GM18502 (cell line): Measurements from ENCODE around the gene MYNN.
A peak's percentile ranks its signal among the peaks of the same experiment; 100 is the strongest.
"Not testable (repeated sequence)": the region's sequence is repeated elsewhere in the genome, so short reads cannot be mapped to it uniquely, and the experiment has no call there.

Experiments used
- ATAC-seq: cut with Tn5 transposase; IDR thresholded peaks from one replicate; pipeline ENCODE4 v1.9.1; 2021; ENCODE audit warnings: mild to moderate bottlenecking; ENCODE audit not compliant: unreplicated experiment, poor library complexity

Gene MYNN

GRCh38 chr3:169772897-169773816, at the start of gene MYNN:
Gene MYNN (plus strand): TSS chr3:169773396. CDS start chr3:169774296, 900 bp downstream.
- peak; percentile 83 for ATAC-seq

- ATAC-seq = not testable (repeated sequence)
Observed at GRCh38 chr3:169731857-169732256, 41.3 kb upstream of the MYNN start.

GRCh38 chr3:169739067-169739466, 34.1 kb upstream of the MYNN start:
- no peak for ATAC-seq

- ATAC-seq = no peak
Observed at GRCh38 chr3:169744366-169745054, 28.7 kb upstream of the MYNN start.

GRCh38 chr3:169746924-169747323, 26.3 kb upstream of the MYNN start:
- no peak for ATAC-seq

GRCh38 chr3:169748670-169749069, 24.5 kb upstream of the MYNN start:
- peak; percentile 51 for ATAC-seq

- ATAC-seq = peak; percentile 41
Observed at GRCh38 chr3:169750665-169751064, 22.5 kb upstream of the MYNN start.

GRCh38 chr3:169751875-169752274, 21.3 kb upstream of the MYNN start:
- ATAC-seq = no peak

- ATAC-seq = no peak
Observed at GRCh38 chr3:169754711-169755110, 18.5 kb upstream of the MYNN start.

GRCh38 chr3:169755488-169755887, 17.7 kb upstream of the MYNN start:
- no peak for ATAC-seq

GRCh38 chr3:169758359-169758994, 14.7 kb upstream of the MYNN start:
- no peak for ATAC-seq

- ATAC-seq = peak; percentile 66
Observed at GRCh38 chr3:169759256-169759655, 13.9 kb upstream of the MYNN start.

- no peak for ATAC-seq
Observed at GRCh38 chr3:169760479-169760878, 12.7 kb upstream of the MYNN start.

- ATAC-seq = peak; percentile 47
Observed at GRCh38 chr3:169764312-169764881, 8.8 kb upstream of the MYNN start.

- peak; percentile 79 for ATAC-seq
Observed at GRCh38 chr3:169764882-169765612, 8.1 kb upstream of the MYNN start, which contains the start of gene TERC. Gene TERC (minus strand): TSS chr3:169765060.

- ATAC-seq = peak; percentile 27
Observed at GRCh38 chr3:169769287-169770181, 3.7 kb upstream of the MYNN start, which contains the start of gene ACTRT3. Gene ACTRT3 (minus strand): TSS chr3:169769561. CDS start chr3:169769520, 41 bp downstream.

GRCh38 chr3:169771497-169772304, 1.5 kb upstream of the MYNN start:
- peak; percentile 17 for ATAC-seq
